Measurements from ENCODE around the gene SORCS2.

DNA sequence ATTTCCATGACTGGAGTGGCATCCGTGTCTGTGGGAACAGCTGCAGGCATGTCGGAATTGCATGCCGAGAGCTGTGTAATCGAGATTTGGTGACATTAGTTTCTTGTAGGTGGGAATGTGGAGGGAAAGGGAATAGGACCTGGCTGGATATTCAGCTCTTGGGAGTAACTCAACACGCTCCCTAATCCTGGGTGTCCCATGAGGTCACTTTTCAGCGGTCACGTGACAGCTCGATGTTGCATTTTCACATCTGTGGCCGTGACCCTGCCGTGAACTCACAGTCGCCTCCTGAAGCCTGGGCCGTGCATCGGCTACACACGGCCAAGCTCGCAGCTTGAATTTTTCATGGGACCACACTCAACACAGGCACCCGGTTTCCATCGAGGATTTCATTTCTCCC lies 268.2 kb downstream of the SORCS2 start:
- no peak for TF ChIP-seq EZH2 (IDR thresholded peaks at IDR 0.05)
- TF ChIP-seq, protein P1, sequence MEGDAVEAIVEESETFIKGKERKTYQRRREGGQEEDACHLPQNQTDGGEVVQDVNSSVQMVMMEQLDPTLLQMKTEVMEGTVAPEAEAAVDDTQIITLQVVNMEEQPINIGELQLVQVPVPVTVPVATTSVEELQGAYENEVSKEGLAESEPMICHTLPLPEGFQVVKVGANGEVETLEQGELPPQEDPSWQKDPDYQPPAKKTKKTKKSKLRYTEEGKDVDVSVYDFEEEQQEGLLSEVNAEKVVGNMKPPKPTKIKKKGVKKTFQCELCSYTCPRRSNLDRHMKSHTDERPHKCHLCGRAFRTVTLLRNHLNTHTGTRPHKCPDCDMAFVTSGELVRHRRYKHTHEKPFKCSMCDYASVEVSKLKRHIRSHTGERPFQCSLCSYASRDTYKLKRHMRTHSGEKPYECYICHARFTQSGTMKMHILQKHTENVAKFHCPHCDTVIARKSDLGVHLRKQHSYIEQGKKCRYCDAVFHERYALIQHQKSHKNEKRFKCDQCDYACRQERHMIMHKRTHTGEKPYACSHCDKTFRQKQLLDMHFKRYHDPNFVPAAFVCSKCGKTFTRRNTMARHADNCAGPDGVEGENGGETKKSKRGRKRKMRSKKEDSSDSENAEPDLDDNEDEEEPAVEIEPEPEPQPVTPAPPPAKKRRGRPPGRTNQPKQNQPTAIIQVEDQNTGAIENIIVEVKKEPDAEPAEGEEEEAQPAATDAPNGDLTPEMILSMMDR (IDR thresholded peaks at IDR 0.05) = no peak
- TF ChIP-seq EZH2phosphoT487 (IDR thresholded peaks at IDR 0.05) = no peak

All from neural progenitor cell (in vitro differentiated cells).